NCI-H748 (cell line): Measurements from ENCODE around the gene THSD4.
A peak's percentile ranks its signal among the peaks of the same experiment; 100 is the strongest.

Experiments used
- DNase-seq: peaks from one replicate; lab custom pipeline; 2025; ENCODE audit not compliant: unreplicated experiment; lab: John Stamatoyannopoulos, UW

Gene THSD4

GRCh38 chr15:71565006-71565405 is 449.7 kb downstream of the THSD4 start:
- no peak for DNase-seq

GRCh38 chr15:71565631-71566160 is 450.4 kb downstream of the THSD4 start:
- DNase-seq, result no peak

DNA sequence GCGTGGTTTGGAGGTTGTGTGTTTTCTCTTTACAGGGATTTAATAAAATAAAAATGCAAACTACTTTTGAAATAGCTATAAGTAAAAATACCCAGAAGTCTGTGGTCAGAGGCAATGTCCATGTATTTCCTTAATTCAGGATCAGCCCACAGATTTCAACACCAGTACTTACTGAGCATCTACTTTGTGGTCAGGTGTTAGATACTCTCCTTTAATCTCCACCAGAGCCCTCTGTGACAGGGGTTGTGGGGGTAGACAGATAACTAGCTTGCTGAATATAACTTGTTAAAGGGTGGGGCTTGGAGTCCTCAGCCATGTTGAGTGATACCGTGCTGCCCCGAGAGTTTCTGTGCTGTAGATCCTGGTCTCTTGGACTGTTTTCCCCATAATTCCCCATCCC is 451.0 kb downstream of the THSD4 start:
- no peak for DNase-seq

- no peak for DNase-seq
These were observed 451.9 kb downstream of the THSD4 start for GRCh38 chr15:71567173-71567572.

GRCh38 chr15:71568227-71568626 is 453.0 kb downstream of the THSD4 start:
- DNase-seq, result no peak

GRCh38 chr15:71570736-71571135 is 455.5 kb downstream of the THSD4 start:
- DNase-seq, result no peak

- DNase-seq, result peak; percentile 8
These were observed 456.4 kb downstream of the THSD4 start for GRCh38 chr15:71571641-71572040.

- DNase-seq, result no peak
These were observed 457.3 kb downstream of the THSD4 start for GRCh38 chr15:71572452-71573053.

- no peak for DNase-seq
These were observed 458.3 kb downstream of the THSD4 start for GRCh38 chr15:71573599-71573998.

DNA sequence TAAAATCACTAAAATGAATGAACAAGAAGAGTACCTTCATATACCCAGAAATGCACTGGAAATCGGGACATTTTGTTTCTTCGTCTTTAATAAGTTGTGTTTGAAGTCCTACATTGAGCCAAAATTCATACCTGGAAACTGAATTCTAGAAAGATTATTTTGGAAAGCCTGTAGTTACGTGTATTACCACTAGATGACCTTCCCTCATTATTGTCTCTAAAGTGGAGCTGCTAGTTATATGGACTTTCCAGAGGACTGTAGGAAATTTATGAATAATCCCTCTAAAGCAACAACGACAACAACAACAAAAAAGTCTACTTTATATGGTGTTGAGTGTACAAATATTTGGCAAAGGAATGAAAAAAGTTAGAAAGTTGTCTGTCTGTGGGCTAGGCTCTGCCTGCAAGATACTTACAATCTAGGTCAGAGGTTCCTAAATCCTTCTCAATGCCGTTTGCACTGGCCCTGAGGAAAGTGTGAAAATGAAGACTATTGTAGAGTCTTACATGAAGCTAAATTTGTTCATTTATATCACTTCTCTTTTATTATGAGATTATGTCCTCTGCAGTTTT is 460.3 kb downstream of the THSD4 start:
- peak; percentile 9 for DNase-seq

DNA sequence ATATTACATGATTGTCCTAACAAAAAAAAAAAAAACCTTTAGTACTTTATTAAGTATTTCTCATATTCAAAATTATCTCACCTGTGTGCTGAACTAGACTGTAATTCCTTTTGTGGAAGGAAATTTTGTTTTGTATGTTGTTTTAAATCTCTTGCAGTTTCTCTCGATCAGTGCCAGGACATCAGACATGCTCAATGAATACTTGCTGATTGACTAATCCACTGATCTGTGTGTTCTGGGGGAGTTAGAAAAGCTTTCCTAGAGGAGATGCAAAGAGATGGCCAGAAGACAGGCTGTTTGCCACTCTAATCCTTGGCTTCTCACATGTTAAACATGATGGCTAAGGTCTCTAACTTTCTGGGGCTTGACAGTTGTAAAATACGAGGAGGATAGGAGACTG is 461.8 kb downstream of the THSD4 start:
- no peak for DNase-seq

DNA sequence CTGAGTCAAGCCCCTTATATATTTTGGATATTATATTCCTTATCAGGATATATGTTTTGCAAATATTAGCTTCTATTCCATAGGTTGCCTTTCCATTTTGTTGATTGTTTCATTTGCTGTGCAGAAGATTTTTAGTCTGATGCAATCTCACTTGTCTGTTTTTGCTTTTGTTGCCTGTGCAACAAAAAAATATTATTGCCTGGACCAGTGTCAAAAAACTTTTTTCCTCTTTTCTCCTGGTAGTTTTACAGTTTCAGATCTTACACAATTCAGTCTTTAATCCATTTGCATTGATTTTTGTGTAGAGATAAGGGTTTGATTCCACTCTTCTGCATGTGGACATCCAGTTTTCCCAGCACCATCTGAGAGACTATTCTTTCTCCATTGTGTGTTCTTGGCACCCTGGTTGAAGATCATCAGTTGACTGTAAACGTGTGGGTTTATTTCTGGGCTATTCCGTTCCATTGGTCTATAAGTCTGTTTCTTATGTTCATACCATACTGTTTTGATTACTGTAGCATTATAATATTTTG is 466.2 kb downstream of the THSD4 start:
- no peak for DNase-seq

DNA sequence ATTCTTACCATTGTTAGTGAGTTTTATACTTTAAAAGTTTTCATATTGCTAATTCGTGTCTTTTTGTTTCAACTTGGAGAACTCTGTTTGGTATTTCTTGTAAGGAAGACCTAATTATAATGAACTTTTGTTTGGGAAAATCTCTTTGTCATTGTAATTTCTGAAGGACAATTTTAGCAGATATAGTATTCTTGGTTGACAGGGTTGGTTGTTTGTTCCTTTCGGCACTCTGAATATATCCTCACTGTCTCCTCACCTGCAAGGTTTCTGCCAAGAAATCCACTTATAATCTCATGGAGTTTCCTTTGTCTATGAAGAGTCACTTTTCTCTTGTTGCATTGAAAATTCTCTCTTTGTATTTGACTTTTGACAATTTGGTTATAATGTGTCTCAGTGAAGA is 469.9 kb downstream of the THSD4 start:
- DNase-seq, result no peak

GRCh38 chr15:71586463-71586862 is 471.2 kb downstream of the THSD4 start:
- no peak for DNase-seq

- DNase-seq, result no peak
These were observed 473.5 kb downstream of the THSD4 start for GRCh38 chr15:71588746-71589145.

- no peak for DNase-seq
These were observed 475.8 kb downstream of the THSD4 start for GRCh38 chr15:71591057-71591456.

DNA sequence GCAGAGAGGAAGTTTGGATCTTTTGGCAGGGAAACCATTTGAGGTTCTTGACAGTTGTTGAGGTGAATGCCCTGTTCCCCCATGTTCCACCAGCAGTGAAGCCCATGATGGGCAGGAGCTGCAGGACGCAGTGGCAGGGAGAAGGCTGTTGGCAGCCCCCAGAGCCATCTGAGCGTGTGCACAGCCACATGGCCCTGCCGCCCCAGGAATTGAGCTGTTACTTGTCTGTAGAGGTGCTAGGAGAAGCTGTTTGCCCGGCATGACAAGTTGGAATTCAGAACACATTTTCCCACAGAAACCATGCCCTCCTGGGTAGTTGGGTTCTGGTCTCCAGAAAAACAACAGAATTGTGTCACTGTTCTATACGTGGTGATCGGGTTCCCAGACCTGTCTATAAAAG is 476.9 kb downstream of the THSD4 start:
- DNase-seq, result no peak

GRCh38 chr15:71595846-71596553 is 480.7 kb downstream of the THSD4 start:
- no peak for DNase-seq

GRCh38 chr15:71596672-71597071 is 481.4 kb downstream of the THSD4 start:
- no peak for DNase-seq

DNA sequence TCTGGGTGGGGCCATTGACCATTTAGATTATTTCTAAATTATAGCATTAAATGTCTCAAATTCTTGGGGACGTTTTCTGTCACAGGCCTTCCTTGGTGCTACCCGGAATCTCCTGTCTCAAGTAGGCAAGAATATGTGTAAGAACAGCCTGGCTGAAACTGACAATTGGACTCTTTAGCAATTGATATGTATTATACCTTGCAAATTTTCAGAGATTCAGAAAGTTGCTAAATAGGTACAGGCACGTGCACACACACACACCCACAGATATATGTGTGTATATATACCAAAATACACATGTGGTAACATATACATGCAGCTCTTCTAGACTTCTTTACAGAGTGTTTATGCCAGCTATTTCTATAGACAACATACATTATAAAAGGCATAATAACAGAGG is 481.9 kb downstream of the THSD4 start:
- DNase-seq, result no peak

- no peak for DNase-seq
These were observed 482.4 kb downstream of the THSD4 start for GRCh38 chr15:71597637-71598036.

GRCh38 chr15:71598741-71599140 is 483.5 kb downstream of the THSD4 start:
- DNase-seq, result no peak
